Stimulated activated CD4-positive, alpha-beta T cell treated with anti-CD3 and anti-CD28 coated beads, Interleukin-4, amount 100 ng/mL, for 24 hours (primary cell): ENCODE measurements around the gene BCL2L12.

ENCODE experiments used
- DNase-seq: peaks from one replicate; pipeline ENCODE4 v3.0.0-alpha.2; 2020

Gene BCL2L12

DNA sequence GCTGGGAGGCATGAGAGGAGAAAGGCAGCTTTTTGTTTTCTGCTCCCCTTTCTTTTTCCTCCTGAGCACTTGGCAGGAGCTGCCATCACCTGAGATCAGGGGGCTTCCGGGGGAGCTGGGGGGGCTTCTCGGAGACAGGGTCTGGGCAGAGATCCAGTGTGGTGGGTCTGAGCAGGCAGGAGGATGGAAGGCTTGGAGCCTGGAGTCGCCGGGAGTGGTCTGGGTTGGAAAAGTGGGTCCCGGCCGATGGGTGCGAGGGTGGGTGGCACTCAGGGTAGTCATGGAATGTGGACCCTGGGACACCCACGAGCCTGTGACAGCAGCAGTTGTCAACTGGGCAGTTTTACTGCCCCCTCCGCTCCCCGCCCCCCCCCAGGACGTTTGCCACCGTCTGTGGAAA lies 21.4 kb downstream of the BCL2L12 start:
- no peak for DNase-seq

DNA sequence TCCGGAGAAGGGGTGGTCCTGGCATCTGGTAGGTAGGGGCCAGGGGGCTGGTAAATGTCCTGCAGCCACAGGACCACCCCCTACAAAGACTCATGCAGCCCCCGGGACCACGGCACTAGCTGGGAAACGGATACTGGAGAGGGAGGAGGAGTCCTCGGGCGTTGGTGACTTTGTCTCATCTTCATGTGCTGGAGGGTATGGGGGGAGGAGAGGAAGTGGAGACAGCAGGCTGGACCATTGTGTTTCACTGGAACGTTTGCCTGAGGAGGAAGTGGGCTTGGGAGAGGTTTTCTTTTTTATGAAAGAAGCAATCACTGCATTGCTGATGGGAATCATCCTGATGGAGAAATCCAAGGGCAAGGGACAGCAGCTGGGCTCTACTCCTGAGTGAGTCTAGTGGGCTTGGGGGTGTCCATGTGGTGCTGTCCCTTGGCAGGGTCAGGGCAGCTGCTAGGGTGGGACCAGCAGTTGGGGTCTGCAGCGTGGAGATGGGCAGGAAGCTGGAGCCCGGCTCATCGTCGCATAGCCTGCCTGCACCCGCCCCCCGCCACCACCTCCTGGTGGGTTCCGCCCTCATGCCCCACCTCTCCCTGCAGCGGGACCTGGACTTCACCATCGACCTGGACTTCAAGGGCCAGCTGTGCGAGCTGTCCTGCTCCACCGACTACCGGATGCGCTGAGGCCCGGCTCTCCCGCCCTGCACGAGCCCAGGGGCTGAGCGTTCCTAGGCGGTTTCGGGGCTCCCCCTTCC lies 22.0 kb downstream of the BCL2L12 start:
- DNase-seq: no peak

DNA sequence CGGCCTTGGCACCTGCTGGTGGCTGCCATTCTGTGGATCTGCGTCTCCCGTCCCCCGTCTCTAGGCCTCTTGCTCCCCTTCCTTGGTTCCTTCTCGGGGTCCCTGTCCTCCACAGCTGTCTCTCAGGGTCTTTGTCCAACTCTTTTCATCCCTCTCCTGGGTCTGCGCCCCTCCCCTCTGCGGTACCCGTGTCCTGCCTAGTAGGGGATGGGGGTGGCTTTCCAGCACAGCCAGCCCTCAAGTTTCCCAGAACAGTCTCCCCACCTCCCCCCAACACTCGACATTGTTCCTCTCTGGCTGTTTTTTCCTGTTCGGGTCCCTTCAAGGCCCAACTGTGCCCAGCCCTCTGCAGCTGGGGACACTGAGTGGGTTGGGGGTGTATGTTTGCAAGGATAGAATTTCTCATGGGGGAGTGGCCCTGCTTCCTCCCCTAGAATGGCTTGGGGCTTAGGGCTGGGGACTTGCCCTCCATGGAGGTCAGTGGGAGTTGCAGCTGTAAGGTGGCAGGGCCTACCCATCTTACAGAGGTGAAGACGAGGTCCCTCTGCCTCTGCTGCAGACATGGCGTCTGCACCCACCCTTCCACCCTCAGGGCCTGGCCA lies 22.9 kb downstream of the BCL2L12 start:
- no peak for DNase-seq

DNA sequence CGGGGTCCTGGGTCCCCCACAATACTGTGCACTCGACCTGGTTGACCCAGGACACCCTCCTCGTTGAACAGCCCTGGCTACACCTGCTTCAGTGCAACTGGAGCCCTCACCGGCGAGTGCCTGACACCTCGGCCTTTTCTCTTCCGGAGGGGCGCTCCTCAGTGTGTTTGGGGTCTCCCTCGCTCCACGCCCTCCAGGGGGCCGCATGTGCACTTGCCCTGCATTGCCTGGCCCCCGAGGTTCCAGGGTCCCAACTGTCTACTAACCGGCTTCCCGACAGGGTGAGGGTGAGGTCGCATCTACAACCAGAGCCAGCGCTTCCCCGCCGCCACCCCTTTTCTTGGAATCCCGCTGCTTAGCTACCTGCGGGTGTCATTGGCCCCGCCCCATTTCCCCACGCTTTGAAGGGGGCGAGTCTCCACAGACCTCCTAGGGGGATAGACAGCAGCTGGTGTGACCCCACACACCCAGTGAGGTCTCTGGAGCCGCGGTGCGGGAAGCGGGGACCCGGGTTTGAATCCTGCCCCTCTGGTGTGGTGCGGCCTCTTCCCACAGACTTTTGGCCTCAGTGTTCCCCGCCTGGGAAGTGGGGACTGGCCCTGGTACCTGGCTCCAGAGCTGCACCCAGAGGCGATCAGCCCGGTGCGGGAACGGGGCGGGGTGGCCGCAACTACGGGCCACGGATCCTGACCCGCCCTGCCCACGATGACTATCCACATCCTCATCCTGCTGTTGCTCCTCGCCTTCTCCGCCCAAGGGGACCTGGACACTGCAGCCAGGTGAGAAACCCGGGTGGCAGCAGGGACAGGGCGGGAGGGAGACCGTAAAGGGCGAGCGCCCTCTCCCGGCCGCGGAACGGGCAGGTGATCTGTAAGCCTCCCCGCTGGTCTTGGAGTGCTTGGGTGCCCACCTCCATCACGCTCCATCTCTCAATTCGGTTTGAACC lies 23.7 kb downstream of the BCL2L12 start, which contains the start of gene ADM5:
ADM5 (plus strand) TSS at position 462 of the 946 bp plus-strand sequence; CDS start at position 706, 244 bp downstream.
- DNase-seq: peak; percentile 44

DNA sequence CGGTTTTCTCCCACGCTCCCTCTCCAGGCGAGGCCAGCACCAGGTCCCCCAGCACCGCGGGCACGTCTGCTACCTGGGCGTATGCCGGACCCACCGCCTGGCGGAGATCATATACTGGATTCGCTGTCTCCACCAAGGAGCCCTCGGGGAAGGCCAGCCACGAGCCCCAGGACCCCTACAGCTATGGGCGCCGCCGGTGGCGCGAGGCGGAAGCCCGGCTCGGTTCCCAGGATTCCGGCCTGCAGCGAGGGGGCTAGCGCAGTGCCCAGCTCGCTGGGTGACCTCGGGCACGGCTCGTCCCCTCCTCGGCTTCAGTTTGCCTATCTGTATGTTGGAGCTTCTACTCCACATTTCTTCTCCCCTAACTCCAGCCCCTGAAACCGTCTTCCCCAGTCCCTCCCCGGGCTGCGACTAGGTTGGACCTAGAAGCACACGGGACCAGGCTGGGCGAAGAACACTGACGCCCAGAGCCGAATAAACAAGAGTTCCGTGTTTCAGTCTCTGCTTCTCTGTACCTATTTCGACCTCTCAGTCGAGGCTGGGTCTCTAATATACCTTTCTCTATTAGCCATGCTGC lies 24.4 kb downstream of the BCL2L12 start:
- no peak for DNase-seq

DNA sequence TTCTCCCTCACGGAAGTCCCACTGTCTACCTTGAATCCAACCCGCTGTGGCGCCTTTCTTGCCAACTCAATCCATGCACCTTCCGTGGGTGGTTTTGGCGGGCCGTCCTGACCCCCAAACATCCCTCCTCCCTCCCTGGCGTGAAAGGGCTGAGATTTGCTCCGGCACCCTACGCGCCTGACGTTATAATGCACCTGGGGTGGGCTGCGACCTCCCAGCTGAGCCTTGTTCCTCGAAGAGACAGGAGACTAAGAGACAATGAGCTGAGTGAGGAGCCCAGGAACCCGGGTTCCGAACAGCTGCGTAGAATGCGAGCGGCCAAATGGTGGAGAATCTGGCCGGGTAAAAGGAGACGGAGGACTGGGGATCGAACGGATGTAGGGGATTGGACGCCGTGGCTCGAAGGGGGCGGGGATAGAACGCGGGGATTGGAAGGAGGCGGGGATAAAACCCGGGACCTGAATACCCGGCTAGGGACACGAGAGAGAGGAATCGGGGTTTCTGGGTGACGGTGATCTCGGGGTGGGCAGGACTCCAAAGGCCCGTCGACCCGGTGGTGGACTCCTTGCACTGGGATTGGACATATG lies 25.0 kb downstream of the BCL2L12 start, which contains the start of gene CPT1C:
CPT1C (plus strand) TSS at position 461 of the 587 bp plus-strand sequence. CDS start 1,137 bp downstream, outside the sequence.
- peak; percentile 67 for DNase-seq

DNA sequence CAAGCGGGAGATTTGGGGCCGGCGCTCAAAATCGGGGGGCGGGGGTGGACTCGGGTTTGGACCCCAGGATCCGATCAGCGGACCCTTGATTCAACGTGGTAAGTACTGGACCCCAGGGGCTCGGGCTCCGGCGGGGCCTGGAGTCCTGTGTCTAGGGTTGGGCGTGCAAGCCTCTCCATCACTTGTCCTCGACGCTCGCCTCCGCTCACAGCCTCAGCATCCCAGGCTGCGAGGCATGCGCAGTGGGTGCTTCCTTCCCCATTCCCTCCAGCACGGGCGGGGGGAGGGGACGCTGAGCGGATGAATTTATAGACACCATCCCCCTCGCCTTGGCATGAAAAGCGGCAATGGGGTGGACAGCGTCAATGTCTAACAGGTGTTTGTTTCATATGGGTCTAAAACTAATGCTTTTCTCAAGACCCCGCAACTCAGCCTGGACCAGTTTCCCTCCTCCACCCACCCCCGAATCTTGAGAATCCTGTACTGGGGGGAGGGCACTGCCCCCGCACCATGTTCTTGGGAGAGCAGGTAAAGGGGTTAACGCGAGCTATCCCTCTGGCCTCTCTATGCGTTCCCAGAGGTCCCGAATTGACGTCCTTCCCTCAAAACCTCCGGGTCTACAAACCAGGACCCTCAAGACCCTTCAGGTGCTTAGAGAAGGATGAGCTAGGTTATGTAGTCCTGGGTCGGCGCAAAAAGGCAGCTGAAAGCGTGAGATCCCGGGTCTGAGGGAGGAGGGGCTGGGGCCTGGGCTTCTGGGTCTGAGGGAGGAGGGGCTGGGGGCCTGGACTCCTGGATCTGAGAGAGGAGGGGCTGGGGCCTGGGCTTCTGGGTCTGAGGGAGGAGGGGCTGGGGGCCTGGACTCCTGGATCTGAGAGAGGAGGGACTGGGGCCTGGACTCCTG lies 25.8 kb downstream of the BCL2L12 start:
- DNase-seq: peak; percentile 44

DNA sequence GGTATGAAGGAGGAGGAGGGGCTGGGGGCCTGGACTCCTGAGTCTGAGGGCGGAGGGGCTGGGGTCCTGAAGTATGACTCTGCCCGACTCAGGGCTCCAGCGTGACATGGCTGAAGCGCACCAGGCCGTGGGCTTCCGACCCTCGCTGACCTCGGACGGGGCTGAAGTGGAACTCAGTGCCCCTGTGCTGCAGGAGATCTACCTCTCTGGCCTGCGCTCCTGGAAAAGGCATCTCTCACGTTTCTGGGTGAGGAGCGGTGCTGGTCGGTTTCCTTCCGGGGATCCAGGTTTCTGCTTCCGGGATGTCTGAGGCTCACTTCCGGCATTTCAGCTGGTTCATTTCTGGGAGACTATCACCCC lies 26.4 kb downstream of the BCL2L12 start:
- no peak for DNase-seq

DNA sequence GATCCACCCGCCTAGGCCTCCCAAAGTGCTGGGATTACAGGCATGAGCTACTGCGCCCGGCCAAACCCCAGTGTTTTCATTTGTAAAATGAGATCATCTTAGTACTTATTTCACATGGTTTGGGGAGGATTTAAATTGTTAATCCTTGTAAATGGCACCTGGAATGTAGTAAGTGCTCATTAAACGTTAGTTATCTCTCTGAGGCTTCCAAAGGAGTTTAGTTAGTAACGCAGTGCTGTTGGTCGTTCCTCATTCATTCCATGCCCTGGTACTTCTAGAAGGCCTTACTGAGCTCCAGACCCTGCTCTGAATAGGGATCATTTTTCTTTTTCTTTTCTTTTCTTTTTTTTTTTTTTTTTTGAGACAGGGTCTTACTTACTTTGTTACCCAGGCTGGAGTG lies 30.4 kb downstream of the BCL2L12 start:
- no peak for DNase-seq

DNA sequence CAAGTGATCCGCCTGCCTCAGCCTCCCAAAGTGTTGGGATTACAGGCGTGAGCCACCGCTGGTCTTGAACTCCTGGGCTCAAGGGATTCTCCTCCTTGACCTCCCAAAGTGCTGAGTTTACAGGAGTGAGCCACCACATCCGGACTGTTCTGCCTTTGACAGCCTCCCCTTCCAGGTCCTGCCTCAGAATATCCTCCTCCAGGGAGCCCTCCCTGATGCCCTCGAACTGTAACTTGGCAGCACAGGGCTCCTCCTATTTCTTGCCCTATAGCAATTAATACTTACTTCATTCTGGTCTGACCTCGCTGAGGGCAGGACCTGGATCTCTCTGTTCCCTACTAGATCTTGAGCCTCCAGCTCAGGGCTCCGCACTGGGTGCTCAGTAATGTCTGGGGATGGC lies 31.1 kb downstream of the BCL2L12 start:
- no peak for DNase-seq

DNA sequence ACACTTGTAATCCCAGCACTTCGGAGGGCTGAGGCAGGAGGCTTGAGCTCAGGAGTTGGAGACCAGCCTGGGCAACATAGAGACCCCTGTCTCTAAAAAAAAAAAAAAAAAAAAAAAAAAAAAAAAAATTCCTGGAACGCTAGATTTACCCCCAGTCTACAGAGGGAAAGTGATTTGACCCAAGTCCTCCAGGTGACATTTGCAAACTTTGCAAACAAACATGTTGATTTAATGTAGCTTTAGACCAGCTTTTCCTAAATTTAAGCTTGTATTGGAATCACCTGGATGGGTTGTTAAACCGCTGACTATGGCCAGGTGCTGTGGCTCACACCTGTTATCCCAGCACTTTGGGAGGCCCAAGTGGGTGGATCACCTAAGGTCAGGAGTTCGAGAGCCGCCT lies 33.6 kb downstream of the BCL2L12 start:
- no peak for DNase-seq

DNA sequence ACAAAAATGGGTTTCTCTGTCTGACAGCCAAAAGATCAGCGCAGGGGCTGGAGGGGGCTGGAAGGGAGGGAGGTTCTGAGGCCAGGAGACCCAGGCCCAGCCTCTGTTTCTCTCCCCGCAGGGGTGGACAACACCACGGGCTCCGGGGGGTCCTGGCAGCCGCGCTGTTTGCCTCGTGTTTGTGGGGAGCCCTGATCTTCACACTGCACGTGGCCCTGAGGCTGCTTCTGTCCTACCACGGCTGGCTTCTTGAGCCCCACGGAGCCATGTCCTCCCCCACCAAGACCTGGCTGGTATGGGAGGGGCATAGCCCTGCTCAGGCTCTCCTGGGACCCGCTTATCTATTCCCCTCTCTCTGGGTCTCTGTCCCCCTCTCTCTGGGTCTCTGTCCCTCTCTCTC lies 34.8 kb downstream of the BCL2L12 start:
- DNase-seq: no peak

DNA sequence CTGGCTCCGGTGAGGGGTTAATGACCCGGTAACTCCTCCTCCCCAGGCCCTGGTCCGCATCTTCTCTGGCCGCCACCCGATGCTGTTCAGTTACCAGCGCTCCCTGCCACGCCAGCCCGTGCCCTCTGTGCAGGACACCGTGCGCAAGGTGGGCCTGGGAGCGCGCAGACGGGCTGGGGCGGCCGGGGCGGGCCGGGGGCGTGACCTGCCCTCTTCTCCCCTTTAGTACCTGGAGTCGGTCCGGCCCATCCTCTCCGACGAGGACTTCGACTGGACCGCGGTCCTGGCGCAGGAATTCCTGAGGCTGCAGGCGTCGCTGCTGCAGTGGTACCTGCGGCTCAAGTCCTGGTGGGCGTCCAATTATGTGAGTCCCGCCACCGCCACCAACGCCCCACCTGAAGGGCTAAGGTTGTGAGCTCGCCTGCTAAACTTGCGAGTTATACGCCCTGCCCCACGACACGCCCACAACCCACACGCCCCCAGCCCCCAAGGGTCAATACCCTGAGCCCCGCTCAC lies 35.6 kb downstream of the BCL2L12 start:
- no peak for DNase-seq

DNA sequence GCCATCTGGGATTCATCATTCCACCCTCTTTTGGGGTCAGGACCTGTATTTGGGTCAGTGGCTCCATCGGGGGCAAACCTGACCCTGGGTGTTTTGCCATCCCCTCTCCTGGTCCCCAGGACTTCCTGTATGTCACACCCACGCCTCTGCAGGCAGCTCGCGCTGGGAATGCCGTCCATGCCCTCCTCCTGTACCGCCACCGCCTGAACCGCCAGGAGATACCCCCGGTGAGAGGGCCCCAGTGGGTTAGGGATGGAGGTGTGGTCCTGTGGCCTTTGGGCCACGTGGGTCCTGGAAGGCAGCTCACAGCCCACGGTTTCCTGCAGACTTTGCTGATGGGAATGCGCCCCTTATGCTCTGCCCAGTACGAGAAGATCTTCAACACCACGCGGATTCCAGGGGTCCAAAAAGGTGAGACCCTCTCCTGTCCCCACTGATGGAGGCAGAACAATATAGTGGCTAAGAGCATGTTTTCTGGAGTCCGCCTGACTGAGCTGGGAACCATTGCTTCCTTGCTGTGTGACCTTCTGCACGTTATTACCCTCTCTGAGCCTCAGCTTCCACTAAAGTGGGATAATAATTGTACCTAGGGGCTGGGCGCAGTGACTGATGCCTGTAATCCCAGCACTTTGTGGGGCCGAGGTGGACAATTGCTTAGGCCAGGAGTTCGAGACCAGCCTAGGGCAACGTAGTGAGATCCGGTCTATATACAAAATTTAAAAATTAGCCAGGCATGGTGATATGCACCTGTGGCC lies 39.3 kb downstream of the BCL2L12 start:
- DNase-seq: no peak

DNA sequence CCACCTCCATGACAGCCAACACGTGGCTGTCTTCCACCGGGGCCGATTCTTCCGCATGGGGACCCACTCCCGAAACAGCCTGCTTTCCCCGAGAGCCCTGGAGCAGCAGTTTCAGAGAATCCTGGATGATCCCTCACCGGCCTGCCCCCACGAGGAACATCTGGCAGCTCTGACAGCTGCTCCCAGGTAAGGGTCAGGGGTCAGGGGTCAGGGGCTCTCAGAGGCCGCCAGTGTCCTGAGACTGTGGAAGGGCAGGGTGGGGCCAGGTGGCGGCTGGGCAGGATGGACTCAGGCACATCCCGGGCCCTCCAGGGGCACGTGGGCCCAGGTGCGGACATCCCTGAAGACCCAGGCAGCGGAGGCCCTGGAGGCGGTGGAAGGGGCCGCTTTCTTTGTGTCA lies 40.2 kb downstream of the BCL2L12 start:
- DNase-seq: no peak

DNA sequence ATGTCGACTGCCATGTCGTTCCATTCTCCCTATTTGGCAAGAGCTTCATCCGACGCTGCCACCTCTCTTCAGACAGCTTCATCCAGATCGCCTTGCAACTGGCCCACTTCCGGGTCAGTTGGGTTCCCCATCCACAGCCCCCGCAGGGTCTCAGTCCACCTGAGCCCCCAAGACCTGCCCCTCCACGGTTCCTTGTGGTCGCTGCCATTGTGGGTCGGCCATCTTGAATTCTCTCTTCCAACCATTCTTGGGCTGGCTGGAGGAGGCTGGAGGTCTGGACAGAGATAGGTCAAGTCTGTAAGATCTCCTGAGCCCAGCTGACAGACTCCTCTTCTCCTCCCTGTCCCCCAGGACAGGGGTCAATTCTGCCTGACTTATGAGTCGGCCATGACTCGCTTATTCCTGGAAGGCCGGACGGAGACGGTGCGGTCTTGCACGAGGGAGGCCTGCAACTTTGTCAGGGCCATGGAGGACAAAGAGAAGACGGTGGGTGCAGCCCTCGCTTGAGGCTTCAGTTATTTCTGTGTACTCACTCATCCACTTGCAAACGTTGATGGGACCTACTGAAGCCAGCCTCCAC lies 44.7 kb downstream of the BCL2L12 start:
- DNase-seq: no peak

DNA sequence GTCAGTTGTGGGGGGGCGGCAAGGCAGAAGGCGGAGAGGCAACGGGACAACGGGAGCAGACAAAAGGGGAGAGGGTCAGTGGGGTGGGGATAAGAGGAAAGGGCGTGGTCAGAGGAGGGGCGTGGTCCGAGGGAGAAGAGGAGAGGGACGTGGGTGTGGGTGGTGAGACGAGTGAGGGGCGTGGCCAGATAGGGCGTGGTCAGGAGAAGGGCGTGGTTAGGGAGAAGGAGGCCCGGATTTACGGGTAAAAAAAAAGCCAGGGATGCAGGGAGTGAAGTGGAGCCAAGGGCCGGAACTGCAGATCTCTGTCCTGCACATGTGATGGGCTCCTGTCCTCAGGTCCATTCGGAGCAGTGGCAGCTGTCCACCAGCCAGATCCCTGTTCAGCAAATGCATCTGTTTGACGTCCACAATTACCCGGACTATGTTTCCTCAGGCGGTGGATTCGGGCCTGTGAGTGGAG lies 46.7 kb downstream of the BCL2L12 start:
- no peak for DNase-seq

DNA sequence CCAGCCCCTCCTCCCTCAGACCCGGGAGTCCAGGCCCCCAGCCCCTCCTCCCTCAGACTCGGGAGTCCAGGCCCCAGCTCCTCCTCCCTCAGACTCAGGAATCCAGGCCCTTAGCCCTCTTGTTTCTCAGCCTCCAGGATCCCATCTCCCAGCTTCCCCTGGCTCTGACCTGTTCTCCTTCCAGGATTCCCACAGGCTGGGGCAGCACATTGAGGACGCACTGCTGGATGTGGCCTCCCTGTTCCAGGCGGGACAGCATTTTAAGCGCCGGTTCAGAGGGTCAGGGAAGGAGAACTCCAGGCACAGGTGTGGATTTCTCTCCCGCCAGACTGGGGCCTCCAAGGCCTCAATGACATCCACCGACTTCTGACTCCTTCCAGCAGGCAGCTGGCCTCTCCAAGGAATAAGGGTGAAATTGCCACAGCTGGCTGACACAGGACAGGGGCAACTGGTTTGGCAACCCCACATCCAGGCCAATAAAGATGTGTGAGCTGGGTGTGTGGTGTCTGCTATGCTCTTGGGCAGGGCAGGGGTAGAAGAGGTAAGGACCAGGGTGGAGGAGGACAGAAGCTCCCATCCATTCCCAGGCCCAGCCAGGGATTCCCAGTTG lies 47.6 kb downstream of the BCL2L12 start:
- no peak for DNase-seq

DNA sequence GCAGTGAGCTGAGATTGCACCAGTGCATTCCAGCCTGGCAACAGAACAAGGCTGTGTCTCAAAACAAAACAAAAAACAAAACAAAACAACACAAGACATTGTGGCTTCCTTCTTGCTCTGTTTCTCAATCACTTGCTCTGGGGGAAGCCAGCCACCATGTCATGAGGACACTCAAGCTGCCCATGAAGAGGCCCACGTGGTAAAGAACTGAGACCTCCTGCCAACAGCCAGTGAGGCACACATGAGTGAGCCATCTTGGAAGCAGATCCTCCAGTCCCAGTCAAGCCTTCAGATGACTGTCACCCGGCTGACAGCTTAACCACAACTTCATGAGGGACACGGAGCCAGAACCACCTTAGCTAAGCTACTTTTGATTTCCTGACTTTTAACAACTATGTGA lies 50.4 kb downstream of the BCL2L12 start:
- no peak for DNase-seq

DNA sequence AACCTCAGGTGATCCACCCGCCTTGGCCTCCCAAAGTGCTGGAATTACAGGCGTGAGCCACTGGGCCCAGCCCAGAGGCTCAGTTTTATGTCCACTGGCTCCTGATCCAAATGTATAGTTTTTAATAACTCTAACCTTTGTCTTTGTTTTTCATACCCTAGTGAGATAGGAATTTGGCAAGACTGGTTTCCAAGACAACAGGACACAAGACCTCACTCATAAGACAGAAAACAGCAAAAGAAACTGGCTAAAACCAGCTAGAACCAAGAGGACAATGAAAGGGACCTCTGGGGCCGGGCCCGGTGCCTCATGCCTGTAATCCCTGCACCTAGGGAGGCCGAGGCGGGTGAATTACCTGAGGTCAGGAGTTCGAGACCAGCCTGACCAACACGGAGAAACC lies 52.8 kb downstream of the BCL2L12 start:
- no peak for DNase-seq
